ENCODE results near the gene SH3D19. TPM values are rescaled to one million over a fixed set of nuclear protein-coding genes. Genes with fewer than 3 reads are reported as not detected.

SH3D19 gene
- total RNA-seq, 1 donor from 2014 or later, result not detected

- intact Hi-C loops (cut with micrococcal nuclease), result no loop called here
- H3K4me3 Mint-ChIP-seq, result no peak overlapping the region
- H3K9me3 Mint-ChIP-seq, result no peaks in the 10 kb centered on the region
- no peak overlapping the region for H3K27ac Mint-ChIP-seq
- no peaks in the 10 kb centered on the region for H3K36me3 Mint-ChIP-seq (ENCODE audit: low read depth)
- DNase-seq (ENCODE audit: low spot score), result no peak
- peaks cover 8% of the 10 kb centered on the region for H3K27me3 Mint-ChIP-seq (ENCODE audit: insufficient read depth)
- no peaks in the 10 kb centered on the region for H3K4me1 Mint-ChIP-seq (ENCODE audit: low read depth)
Observed at GRCh38 chr4:151315212-151315886, 10.1 kb downstream of the SH3D19 start.

- Mint-ChIP-seq H3K27me3 (ENCODE audit: insufficient read depth) (peaks cover 1% of the 10 kb centered on the region), H3K27ac (no peak overlapping the region), H3K9me3 (no peaks in the 10 kb centered on the region), H3K4me3 (no peak overlapping the region), H3K36me3 (ENCODE audit: low read depth) (no peaks in the 10 kb centered on the region), H3K4me1 (ENCODE audit: low read depth) (no peaks in the 10 kb centered on the region)
- DNase-seq (ENCODE audit: low spot score), result no peak
- intact Hi-C loops (cut with micrococcal nuclease), result no loop called here
Observed at GRCh38 chr4:151314479-151314878, 10.9 kb downstream of the SH3D19 start.

GRCh38 chr4:151314010-151314355 is 11.4 kb downstream of the SH3D19 start:
- Mint-ChIP-seq H3K4me3 (no peak overlapping the region), H3K9me3 (no peaks in the 10 kb centered on the region), H3K4me1 (ENCODE audit: low read depth) (no peaks in the 10 kb centered on the region), H3K27ac (no peak overlapping the region), H3K27me3 (ENCODE audit: insufficient read depth) (peaks cover 1% of the 10 kb centered on the region), H3K36me3 (ENCODE audit: low read depth) (no peaks in the 10 kb centered on the region)
- intact Hi-C loops (cut with micrococcal nuclease), result no loop called here
- no peak for DNase-seq (ENCODE audit: low spot score)

- Mint-ChIP-seq H3K27ac (no peak overlapping the region), H3K9me3 (no peaks in the 10 kb centered on the region), H3K4me3 (no peak overlapping the region), H3K27me3 (ENCODE audit: insufficient read depth) (peaks cover 1% of the 10 kb centered on the region), H3K36me3 (ENCODE audit: low read depth) (no peaks in the 10 kb centered on the region), H3K4me1 (ENCODE audit: low read depth) (no peaks in the 10 kb centered on the region)
- no peak for DNase-seq (ENCODE audit: low spot score)
- intact Hi-C loops (cut with micrococcal nuclease), result no loop called here
Observed at GRCh38 chr4:151313306-151314009, 11.9 kb downstream of the SH3D19 start.

- no peaks in the 10 kb centered on the region for H3K4me1 Mint-ChIP-seq (ENCODE audit: low read depth)
- DNase-seq (ENCODE audit: low spot score), result no peak
- H3K9me3 Mint-ChIP-seq, result no peaks in the 10 kb centered on the region
- intact Hi-C loops (cut with micrococcal nuclease), result no loop called here
- H3K27ac Mint-ChIP-seq, result no peak overlapping the region
- H3K4me3 Mint-ChIP-seq, result no peak overlapping the region
- H3K36me3 Mint-ChIP-seq (ENCODE audit: low read depth), result no peaks in the 10 kb centered on the region
- peaks cover 2% of the 10 kb centered on the region for H3K27me3 Mint-ChIP-seq (ENCODE audit: insufficient read depth)
Observed at GRCh38 chr4:151310124-151310728, 15.2 kb downstream of the SH3D19 start.

- Mint-ChIP-seq H3K27ac (no peak overlapping the region), H3K27me3 (ENCODE audit: insufficient read depth) (peaks cover 10% of the 10 kb centered on the region), H3K4me1 (ENCODE audit: low read depth) (no peaks in the 10 kb centered on the region), H3K4me3 (no peak overlapping the region), H3K36me3 (ENCODE audit: low read depth) (no peaks in the 10 kb centered on the region), H3K9me3 (peaks cover 3% of the 10 kb centered on the region)
- intact Hi-C loops (cut with micrococcal nuclease), result no loop called here
- no peak for DNase-seq (ENCODE audit: low spot score)
Observed at GRCh38 chr4:151304755-151305154, 20.6 kb downstream of the SH3D19 start.

- H3K4me1 Mint-ChIP-seq (ENCODE audit: low read depth), result no peaks in the 10 kb centered on the region
- peaks cover 10% of the 10 kb centered on the region for H3K27me3 Mint-ChIP-seq (ENCODE audit: insufficient read depth)
- intact Hi-C loops (cut with micrococcal nuclease), result no loop called here
- no peak overlapping the region for H3K27ac Mint-ChIP-seq
- no peak for DNase-seq (ENCODE audit: low spot score)
- no peaks in the 10 kb centered on the region for H3K36me3 Mint-ChIP-seq (ENCODE audit: low read depth)
- peaks cover 3% of the 10 kb centered on the region for H3K9me3 Mint-ChIP-seq
- H3K4me3 Mint-ChIP-seq, result no peak overlapping the region
Observed at GRCh38 chr4:151304226-151304625, 21.2 kb downstream of the SH3D19 start.

- DNase-seq (ENCODE audit: low spot score), result no peak
Observed at GRCh38 chr4:151302432-151302831, 23.0 kb downstream of the SH3D19 start.

GRCh38 chr4:151297170-151297569 is 28.2 kb downstream of the SH3D19 start:
- H3K36me3 Mint-ChIP-seq (ENCODE audit: low read depth), result no peaks in the 10 kb centered on the region
- intact Hi-C loops (cut with micrococcal nuclease), result no loop called here
- no peaks in the 10 kb centered on the region for H3K4me1 Mint-ChIP-seq (ENCODE audit: low read depth)
- no peak for DNase-seq (ENCODE audit: low spot score)
- no peak overlapping the region for H3K27ac Mint-ChIP-seq
- no peak overlapping the region for H3K4me3 Mint-ChIP-seq
- H3K27me3 Mint-ChIP-seq (ENCODE audit: insufficient read depth), result peaks cover 2% of the 10 kb centered on the region
- peaks cover 3% of the 10 kb centered on the region for H3K9me3 Mint-ChIP-seq

More at GRCh38 chr4:151302432-151302831, 23.0 kb downstream of the SH3D19 start:
- Mint-ChIP-seq H3K36me3 (ENCODE audit: low read depth) (no peaks in the 10 kb centered on the region), H3K4me1 (ENCODE audit: low read depth) (no peaks in the 10 kb centered on the region), H3K4me3 (no peak overlapping the region), H3K9me3 (peaks cover 3% of the 10 kb centered on the region), H3K27ac (no peak overlapping the region), H3K27me3 (ENCODE audit: insufficient read depth) (peaks cover 10% of the 10 kb centered on the region)
- intact Hi-C loops (cut with micrococcal nuclease), result no loop called here

GRCh38 chr4:151296227-151296626 is 29.2 kb downstream of the SH3D19 start:
- Mint-ChIP-seq H3K4me3 (no peak overlapping the region), H3K9me3 (no peaks in the 10 kb centered on the region), H3K27ac (no peak overlapping the region), H3K36me3 (ENCODE audit: low read depth) (no peaks in the 10 kb centered on the region), H3K27me3 (ENCODE audit: insufficient read depth) (no peaks in the 10 kb centered on the region), H3K4me1 (ENCODE audit: low read depth) (no peaks in the 10 kb centered on the region)
- intact Hi-C loops (cut with micrococcal nuclease), result no loop called here
- DNase-seq (ENCODE audit: low spot score), result no peak

GRCh38 chr4:151294833-151295496 is 30.4 kb downstream of the SH3D19 start:
- Mint-ChIP-seq H3K27ac (no peak overlapping the region), H3K4me1 (ENCODE audit: low read depth) (no peaks in the 10 kb centered on the region), H3K36me3 (ENCODE audit: low read depth) (no peaks in the 10 kb centered on the region), H3K9me3 (no peaks in the 10 kb centered on the region), H3K4me3 (no peak overlapping the region), H3K27me3 (ENCODE audit: insufficient read depth) (peaks cover 2% of the 10 kb centered on the region)
- intact Hi-C loops (cut with micrococcal nuclease), result no loop called here
- DNase-seq (ENCODE audit: low spot score), result no peak

GRCh38 chr4:151292038-151292437 is 33.4 kb downstream of the SH3D19 start:
- H3K9me3 Mint-ChIP-seq, result no peaks in the 10 kb centered on the region
- no peaks in the 10 kb centered on the region for H3K4me1 Mint-ChIP-seq (ENCODE audit: low read depth)
- no peak for DNase-seq (ENCODE audit: low spot score)
- peaks cover 2% of the 10 kb centered on the region for H3K27me3 Mint-ChIP-seq (ENCODE audit: insufficient read depth)
- intact Hi-C loops (cut with micrococcal nuclease), result no loop called here
- H3K4me3 Mint-ChIP-seq, result no peak overlapping the region
- H3K27ac Mint-ChIP-seq, result no peak overlapping the region
- no peaks in the 10 kb centered on the region for H3K36me3 Mint-ChIP-seq (ENCODE audit: low read depth)

GRCh38 chr4:151291485-151291884 is 33.9 kb downstream of the SH3D19 start:
- no peak overlapping the region for H3K27ac Mint-ChIP-seq
- H3K9me3 Mint-ChIP-seq, result no peaks in the 10 kb centered on the region
- peaks cover 2% of the 10 kb centered on the region for H3K27me3 Mint-ChIP-seq (ENCODE audit: insufficient read depth)
- intact Hi-C loops (cut with micrococcal nuclease), result no loop called here
- H3K36me3 Mint-ChIP-seq (ENCODE audit: low read depth), result no peaks in the 10 kb centered on the region
- H3K4me1 Mint-ChIP-seq (ENCODE audit: low read depth), result no peaks in the 10 kb centered on the region
- no peak overlapping the region for H3K4me3 Mint-ChIP-seq
- no peak for DNase-seq (ENCODE audit: low spot score)
